ENCODE data around the gene TOR4A. TPM values are rescaled to one million over a fixed set of nuclear protein-coding genes. Genes with fewer than 3 reads are reported as not detected.

The TOR4A gene
- total and polyA plus RNA-seq, 10 of the 15 experiments (the other 5 are each of a cell fraction or from before 2014, with no cell fraction given), result 2.0 to 19.9 (median 3.7) TPM

DNA sequence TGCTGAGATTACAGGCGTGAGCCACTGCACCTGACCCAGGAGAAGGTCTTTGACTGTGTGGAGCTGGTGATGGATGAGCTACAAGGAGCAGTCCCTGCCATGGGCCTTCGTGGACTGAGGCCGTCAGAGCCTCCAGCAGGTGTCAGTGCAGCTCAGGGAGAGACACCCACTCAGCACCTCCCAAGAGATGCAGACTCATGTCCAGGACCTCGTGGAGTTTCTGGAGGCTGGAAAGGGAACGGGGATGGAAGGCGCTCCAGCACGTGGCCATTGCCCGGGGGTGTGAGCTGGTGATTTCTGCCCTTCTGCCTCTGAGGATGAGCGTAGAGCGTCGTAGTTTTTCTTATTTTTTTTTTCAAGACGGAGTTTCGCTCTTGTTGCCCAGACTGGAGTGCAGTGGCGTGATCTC lies 9.5 kb downstream of the TOR4A start (continued):
- TF ChIP-seq RAD21 (IDR thresholded peaks at IDR 0.05; ENCODE audit: insufficient read depth, low read depth, low read length), result peak; percentile 62
- no peak for TF ChIP-seq SIX5 (IDR thresholded peaks at IDR 0.05; ENCODE audit: low read depth, low read length, severe bottlenecking)

GRCh38 chr9:137293094-137293481 lies 15.6 kb downstream of the TOR4A start:
- WGBS (ENCODE audit: insufficient coverage, insufficient replicate concordance, low lambda C conversion rate, missing lambda C conversion rate), result 83% methylated on average over 8 of the region's 15 CpGs
- no peak overlapping the region for H3K9ac ChIP-seq (ENCODE audit: control insufficient read depth, insufficient read depth, low read length)
- no peaks in the 10 kb centered on the region for H3K27me3 ChIP-seq (replicated peaks in 1 of 2; ENCODE audit: control insufficient read depth in 2 of 2, insufficient read depth in 2 of 2, low read length in 1 of 2)
- ChIA-PET POLR2A (interaction anchor here (0.7 to 1.4 kb wide), 2 partner anchors 11 to 53 kb away, joined by 4 to 6 read pairs; partner anchors contain the start of gene TUBB4B), SMC1A (ENCODE audit: uncharacterized antibody, unreplicated experiment) (no interaction called here), RAD21 (ENCODE audit: unreplicated experiment) (interaction anchor here (0.7 kb wide), 1 partner anchor 77 kb away, joined by 7 read pairs; no protein-coding TSS in a partner anchor), CTCF (no interaction called here)
- H3K36me3 ChIP-seq (ENCODE audit: control insufficient read depth in 2 of 2, insufficient read depth in 2 of 2, low read length in 1 of 2), result no peaks in the 10 kb centered on the region
- no peak overlapping the region for H3K4me2 ChIP-seq (ENCODE audit: control insufficient read depth, insufficient read depth)
- intact Hi-C loops (cut with micrococcal nuclease; ENCODE audit: unreplicated experiment) (loop anchor here (10.0 kb wide), 1 partner anchor 232 kb away; no protein-coding TSS in a partner anchor), in situ Hi-C loops (cut with MboI) (loop anchor here (5.0 kb wide), 3 partner anchors 114 to 234 kb away; no protein-coding TSS in a partner anchor)
- H3K9me3 ChIP-seq (replicated peaks; ENCODE audit: control insufficient read depth, insufficient read depth, low read length), result peaks cover 2% of the 10 kb centered on the region; the same call in 2 of the 3 replicates
- ATAC-seq, result no peak
- no peak overlapping the region for H3K27ac ChIP-seq (ENCODE audit: control insufficient read depth, insufficient read depth)
- FAIRE-seq, result no peak
- no peak for DNase-seq (ENCODE audit: low read depth, low spot score)
- H4K20me1 ChIP-seq (ENCODE audit: control insufficient read depth, insufficient read depth), result no peaks in the 10 kb centered on the region
- BruUV-seq (replicated peaks), result no TSS peak
- H3K79me2 ChIP-seq (ENCODE audit: control insufficient read depth, insufficient read depth, low read length), result no peaks in the 10 kb centered on the region
- H3K4me3 ChIP-seq, result no peak overlapping the region
- H3K4me1 ChIP-seq (ENCODE audit: control insufficient read depth, insufficient read depth, low read length), result no peaks in the 10 kb centered on the region; the same call in 1 of the 2 replicates
- H2AFZ ChIP-seq (ENCODE audit: control insufficient read depth, low read depth, low read length), result no peak overlapping the region
- TF ChIP-seq, protein P1, sequence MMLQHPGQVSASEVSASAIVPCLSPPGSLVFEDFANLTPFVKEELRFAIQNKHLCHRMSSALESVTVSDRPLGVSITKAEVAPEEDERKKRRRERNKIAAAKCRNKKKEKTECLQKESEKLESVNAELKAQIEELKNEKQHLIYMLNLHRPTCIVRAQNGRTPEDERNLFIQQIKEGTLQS (IDR thresholded peaks at IDR 0.05; ENCODE audit: borderline replicate concordance, extremely low read depth, low read depth, low read length), result no peak
- TF ChIP-seq ZNF384 (IDR thresholded peaks at IDR 0.05; ENCODE audit: borderline replicate concordance, low read depth, low read length) (no peak), MLLT1 (IDR thresholded peaks at IDR 0.05) (no peak), NRF1 (conservative IDR thresholded peaks at IDR 0.05; ENCODE audit: low read depth, low read length) (no peak), NFIC (IDR thresholded peaks at IDR 0.05; ENCODE audit: low read depth, low read length) (no peak), GABPA (IDR thresholded peaks at IDR 0.05; ENCODE audit: low read depth) (no peak), RAD51 (IDR thresholded peaks at IDR 0.05) (no peak), ATF7 (IDR thresholded peaks at IDR 0.05; ENCODE audit: low read depth) (no peak), RAD21 (IDR thresholded peaks at IDR 0.05; ENCODE audit: insufficient read depth, low read depth, low read length) (no peak), ASH2L (IDR thresholded peaks at IDR 0.05; ENCODE audit: borderline replicate concordance, low read depth) (no peak), HCFC1 (IDR thresholded peaks at IDR 0.05; ENCODE audit: low read length) (no peak), NR2C2 (IDR thresholded peaks at IDR 0.05; ENCODE audit: borderline replicate concordance, control insufficient read depth, insufficient read length, low read depth) (no peak)
- TF ChIP-seq, protein P2, sequence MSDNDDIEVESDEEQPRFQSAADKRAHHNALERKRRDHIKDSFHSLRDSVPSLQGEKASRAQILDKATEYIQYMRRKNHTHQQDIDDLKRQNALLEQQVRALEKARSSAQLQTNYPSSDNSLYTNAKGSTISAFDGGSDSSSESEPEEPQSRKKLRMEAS (IDR thresholded peaks at IDR 0.05; ENCODE audit: low read depth, low read length), result no peak
- TF ChIP-seq, protein P3, sequence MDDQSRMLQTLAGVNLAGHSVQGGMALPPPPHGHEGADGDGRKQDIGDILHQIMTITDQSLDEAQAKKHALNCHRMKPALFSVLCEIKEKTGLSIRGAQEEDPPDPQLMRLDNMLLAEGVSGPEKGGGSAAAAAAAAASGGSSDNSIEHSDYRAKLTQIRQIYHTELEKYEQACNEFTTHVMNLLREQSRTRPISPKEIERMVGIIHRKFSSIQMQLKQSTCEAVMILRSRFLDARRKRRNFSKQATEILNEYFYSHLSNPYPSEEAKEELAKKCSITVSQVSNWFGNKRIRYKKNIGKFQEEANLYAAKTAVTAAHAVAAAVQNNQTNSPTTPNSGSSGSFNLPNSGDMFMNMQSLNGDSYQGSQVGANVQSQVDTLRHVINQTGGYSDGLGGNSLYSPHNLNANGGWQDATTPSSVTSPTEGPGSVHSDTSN (IDR thresholded peaks at IDR 0.05; ENCODE audit: insufficient replicate concordance, low read depth, low read length), result no peak
- TF ChIP-seq, protein P4, sequence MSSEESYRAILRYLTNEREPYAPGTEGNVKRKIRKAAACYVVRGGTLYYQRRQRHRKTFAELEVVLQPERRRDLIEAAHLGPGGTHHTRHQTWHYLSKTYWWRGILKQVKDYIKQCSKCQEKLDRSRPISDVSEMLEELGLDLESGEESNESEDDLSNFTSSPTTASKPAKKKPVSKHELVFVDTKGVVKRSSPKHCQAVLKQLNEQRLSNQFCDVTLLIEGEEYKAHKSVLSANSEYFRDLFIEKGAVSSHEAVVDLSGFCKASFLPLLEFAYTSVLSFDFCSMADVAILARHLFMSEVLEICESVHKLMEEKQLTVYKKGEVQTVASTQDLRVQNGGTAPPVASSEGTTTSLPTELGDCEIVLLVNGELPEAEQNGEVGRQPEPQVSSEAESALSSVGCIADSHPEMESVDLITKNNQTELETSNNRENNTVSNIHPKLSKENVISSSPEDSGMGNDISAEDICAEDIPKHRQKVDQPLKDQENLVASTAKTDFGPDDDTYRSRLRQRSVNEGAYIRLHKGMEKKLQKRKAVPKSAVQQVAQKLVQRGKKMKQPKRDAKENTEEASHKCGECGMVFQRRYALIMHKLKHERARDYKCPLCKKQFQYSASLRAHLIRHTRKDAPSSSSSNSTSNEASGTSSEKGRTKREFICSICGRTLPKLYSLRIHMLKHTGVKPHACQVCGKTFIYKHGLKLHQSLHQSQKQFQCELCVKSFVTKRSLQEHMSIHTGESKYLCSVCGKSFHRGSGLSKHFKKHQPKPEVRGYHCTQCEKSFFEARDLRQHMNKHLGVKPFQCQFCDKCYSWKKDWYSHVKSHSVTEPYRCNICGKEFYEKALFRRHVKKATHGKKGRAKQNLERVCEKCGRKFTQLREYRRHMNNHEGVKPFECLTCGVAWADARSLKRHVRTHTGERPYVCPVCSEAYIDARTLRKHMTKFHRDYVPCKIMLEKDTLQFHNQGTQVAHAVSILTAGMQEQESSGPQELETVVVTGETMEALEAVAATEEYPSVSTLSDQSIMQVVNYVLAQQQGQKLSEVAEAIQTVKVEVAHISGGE (CRISPR knock-in tag; IDR thresholded peaks at IDR 0.05), result no peak

All from GM12878 (cell line).